NCI-H345 treated with DMSO at 0.1 percent for 48 hours (cell line): Measurements from ENCODE around the gene ZCCHC8.
"Not testable (repeated sequence)": the region's sequence is repeated elsewhere in the genome, so short reads cannot be mapped to it uniquely, and the experiment has no call there.

ENCODE experiments used
- DNase-seq: peaks from one replicate; lab custom pipeline; 2025; ENCODE audit not compliant: unreplicated experiment; lab: John Stamatoyannopoulos, UW

Gene ZCCHC8

GRCh38 chr12:122513028-122513427, 12.3 kb upstream of the ZCCHC8 start:
- DNase-seq, result not testable (repeated sequence)

- DNase-seq, result no peak
These were observed 7.4 kb upstream of the ZCCHC8 start for GRCh38 chr12:122508163-122508562.

- no peak for DNase-seq
These were observed 5.7 kb upstream of the ZCCHC8 start for GRCh38 chr12:122506393-122506938.

- no peak for DNase-seq
These were observed 4.8 kb upstream of the ZCCHC8 start for GRCh38 chr12:122505419-122506051.

GRCh38 chr12:122503783-122504590, 3.3 kb upstream of the ZCCHC8 start:
- no peak for DNase-seq

- DNase-seq, result no peak
These were observed 2.5 kb upstream of the ZCCHC8 start for GRCh38 chr12:122503147-122503751.

- no peak for DNase-seq
These were observed 807 bp upstream of the ZCCHC8 start for GRCh38 chr12:122501489-122501989.

GRCh38 chr12:122499991-122500684, 594 bp downstream of the ZCCHC8 start:
- peak; percentile 7 for DNase-seq

GRCh38 chr12:122495258-122495657, 5.5 kb downstream of the ZCCHC8 start:
- DNase-seq, result no peak

- DNase-seq, result not testable (repeated sequence)
These were observed 7.5 kb downstream of the ZCCHC8 start for GRCh38 chr12:122493222-122493621.

- DNase-seq, result no peak
These were observed 8.7 kb downstream of the ZCCHC8 start for GRCh38 chr12:122491991-122492390.

GRCh38 chr12:122489038-122489437, 11.7 kb downstream of the ZCCHC8 start:
- no peak for DNase-seq

- not testable (repeated sequence) for DNase-seq
These were observed 12.9 kb downstream of the ZCCHC8 start for GRCh38 chr12:122487807-122488206.

GRCh38 chr12:122486805-122487426, 13.8 kb downstream of the ZCCHC8 start:
- no peak for DNase-seq

- DNase-seq, result not testable (repeated sequence)
These were observed 14.4 kb downstream of the ZCCHC8 start for GRCh38 chr12:122486360-122486759.

- not testable (repeated sequence) for DNase-seq
These were observed 16.3 kb downstream of the ZCCHC8 start for GRCh38 chr12:122484385-122484784.

GRCh38 chr12:122483969-122484368, 16.8 kb downstream of the ZCCHC8 start:
- DNase-seq, result no peak

GRCh38 chr12:122481861-122482260, 18.9 kb downstream of the ZCCHC8 start:
- no peak for DNase-seq

GRCh38 chr12:122480753-122481152, 20.0 kb downstream of the ZCCHC8 start:
- DNase-seq, result no peak

GRCh38 chr12:122474324-122474716, 26.4 kb downstream of the ZCCHC8 start:
- no peak for DNase-seq
